ENCODE data around the gene ZSCAN20.

ZSCAN20 gene

DNA sequence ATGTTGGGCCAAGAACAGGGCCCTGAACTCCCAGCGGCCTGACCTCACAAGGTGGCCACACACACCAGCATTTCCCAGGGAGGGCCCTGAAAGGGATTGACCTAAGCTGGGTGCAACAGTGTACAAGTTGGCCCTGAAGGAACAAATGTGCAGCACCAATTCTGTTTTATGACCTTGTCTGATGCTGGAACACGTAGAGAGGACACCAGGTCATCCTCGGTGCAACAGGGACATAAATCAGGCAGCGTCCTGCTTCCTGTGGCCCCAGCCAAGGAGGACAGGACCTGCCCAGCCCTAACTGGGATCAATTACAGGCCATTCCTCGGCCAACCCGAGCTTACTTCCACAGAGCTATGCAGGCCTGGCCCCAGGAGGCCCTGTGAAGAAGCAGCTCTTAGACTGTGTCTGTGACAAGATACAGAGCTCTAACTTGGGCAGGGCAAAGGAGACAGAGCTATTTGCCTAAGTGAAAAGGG lies 28.7 kb upstream of the ZSCAN20 start:
- H3K36me3 ChIP-seq (ENCODE audit: control insufficient read depth, low read length): no peaks in the 10 kb centered on the region
- H4K20me1 ChIP-seq (ENCODE audit: control insufficient read depth, insufficient read depth, low read depth, low read length): no peaks in the 10 kb centered on the region
- no peak overlapping the region for H3K4me3 ChIP-seq (ENCODE audit: low read length)
- no peaks in the 10 kb centered on the region for H3K4me1 ChIP-seq (ENCODE audit: control insufficient read depth, low read length)
- H3K27me3 ChIP-seq (ENCODE audit: control insufficient read depth, low read length): peaks cover 25% of the 10 kb centered on the region
- H3K79me2 ChIP-seq (ENCODE audit: control insufficient read depth, low read length): no peaks in the 10 kb centered on the region
- no peak overlapping the region for H3K4me2 ChIP-seq (ENCODE audit: low read length)
- no peak for TF ChIP-seq EZH2phosphoT487 (IDR thresholded peaks at IDR 0.05; ENCODE audit: borderline replicate concordance, low read length)
- TF ChIP-seq, protein P1, sequence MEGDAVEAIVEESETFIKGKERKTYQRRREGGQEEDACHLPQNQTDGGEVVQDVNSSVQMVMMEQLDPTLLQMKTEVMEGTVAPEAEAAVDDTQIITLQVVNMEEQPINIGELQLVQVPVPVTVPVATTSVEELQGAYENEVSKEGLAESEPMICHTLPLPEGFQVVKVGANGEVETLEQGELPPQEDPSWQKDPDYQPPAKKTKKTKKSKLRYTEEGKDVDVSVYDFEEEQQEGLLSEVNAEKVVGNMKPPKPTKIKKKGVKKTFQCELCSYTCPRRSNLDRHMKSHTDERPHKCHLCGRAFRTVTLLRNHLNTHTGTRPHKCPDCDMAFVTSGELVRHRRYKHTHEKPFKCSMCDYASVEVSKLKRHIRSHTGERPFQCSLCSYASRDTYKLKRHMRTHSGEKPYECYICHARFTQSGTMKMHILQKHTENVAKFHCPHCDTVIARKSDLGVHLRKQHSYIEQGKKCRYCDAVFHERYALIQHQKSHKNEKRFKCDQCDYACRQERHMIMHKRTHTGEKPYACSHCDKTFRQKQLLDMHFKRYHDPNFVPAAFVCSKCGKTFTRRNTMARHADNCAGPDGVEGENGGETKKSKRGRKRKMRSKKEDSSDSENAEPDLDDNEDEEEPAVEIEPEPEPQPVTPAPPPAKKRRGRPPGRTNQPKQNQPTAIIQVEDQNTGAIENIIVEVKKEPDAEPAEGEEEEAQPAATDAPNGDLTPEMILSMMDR (IDR thresholded peaks at IDR 0.05; ENCODE audit: low read depth, low read length, poor library complexity, severe bottlenecking): no peak
- H3K9me3 ChIP-seq (ENCODE audit: control insufficient read depth, insufficient read depth, low read length): no peaks in the 10 kb centered on the region
- H3K27ac ChIP-seq (ENCODE audit: low read depth, low read length): no peak overlapping the region
- H3K9me2 ChIP-seq (replicated peaks; ENCODE audit: control insufficient read depth, low read length): no peaks in the 10 kb centered on the region
- H3F3A ChIP-seq (ENCODE audit: control insufficient read depth, insufficient read depth): no peaks in the 10 kb centered on the region

DNA sequence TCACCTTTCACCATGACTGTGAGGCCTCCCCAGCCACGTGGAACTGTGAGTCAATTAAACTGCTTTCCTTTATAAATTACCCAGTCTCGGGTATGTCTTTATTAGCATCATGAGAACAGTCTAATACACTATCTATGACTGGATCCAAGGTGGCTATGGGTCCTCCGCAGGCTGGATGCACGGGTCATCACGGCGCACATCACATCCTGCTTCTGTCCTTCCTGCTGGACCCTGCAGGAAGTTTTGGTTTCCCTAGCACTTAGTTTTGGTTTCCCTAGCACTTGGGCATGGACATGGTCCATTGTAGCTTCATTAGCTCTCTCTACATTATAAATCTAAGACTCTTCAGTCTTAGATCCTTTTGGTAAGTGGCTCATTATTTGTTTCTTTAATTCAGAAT lies 27.3 kb upstream of the ZSCAN20 start:
- TF ChIP-seq EZH2phosphoT487 (IDR thresholded peaks at IDR 0.05; ENCODE audit: borderline replicate concordance, low read length): no peak
- TF ChIP-seq, protein P1 (IDR thresholded peaks at IDR 0.05; ENCODE audit: low read depth, low read length, poor library complexity, severe bottlenecking): no peak

DNA sequence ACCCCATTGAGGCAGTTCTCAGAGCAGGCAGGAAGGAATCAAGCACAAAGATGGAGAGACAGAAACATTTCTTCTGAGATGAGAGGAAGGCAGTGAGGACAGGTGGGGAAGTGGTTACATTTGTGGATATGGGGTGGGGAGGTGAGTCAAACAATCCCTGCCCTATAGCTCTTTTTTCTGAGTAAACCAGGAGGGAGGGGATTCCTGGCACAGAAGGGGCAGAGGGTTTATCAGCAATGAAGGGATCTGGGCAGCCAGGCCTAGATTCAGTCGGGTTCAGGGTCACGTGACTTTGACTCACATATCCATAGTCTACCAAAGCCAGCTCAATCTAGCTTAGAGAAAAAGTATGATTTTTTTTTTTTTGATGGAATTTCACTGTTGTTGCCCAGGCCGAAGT lies 25.9 kb upstream of the ZSCAN20 start:
- no peak overlapping the region for H3K27ac ChIP-seq (ENCODE audit: low read depth, low read length)
- no peak for TF ChIP-seq EZH2phosphoT487 (IDR thresholded peaks at IDR 0.05; ENCODE audit: borderline replicate concordance, low read length)
- TF ChIP-seq, protein P1 (IDR thresholded peaks at IDR 0.05; ENCODE audit: low read depth, low read length, poor library complexity, severe bottlenecking): no peak
- H3K4me1 ChIP-seq (ENCODE audit: control insufficient read depth, low read length): no peaks in the 10 kb centered on the region
- H3K4me3 ChIP-seq (ENCODE audit: low read length): no peak overlapping the region
- no peaks in the 10 kb centered on the region for H4K20me1 ChIP-seq (ENCODE audit: control insufficient read depth, insufficient read depth, low read depth, low read length)
- H3K36me3 ChIP-seq (ENCODE audit: control insufficient read depth, low read length): no peaks in the 10 kb centered on the region
- H3F3A ChIP-seq (ENCODE audit: control insufficient read depth, insufficient read depth): no peaks in the 10 kb centered on the region
- H3K79me2 ChIP-seq (ENCODE audit: control insufficient read depth, low read length): no peaks in the 10 kb centered on the region
- no peak overlapping the region for H3K4me2 ChIP-seq (ENCODE audit: low read length)
- no peaks in the 10 kb centered on the region for H3K9me2 ChIP-seq (replicated peaks; ENCODE audit: control insufficient read depth, low read length)
- peaks cover 14% of the 10 kb centered on the region for H3K27me3 ChIP-seq (ENCODE audit: control insufficient read depth, low read length)
- H3K9me3 ChIP-seq (ENCODE audit: control insufficient read depth, insufficient read depth, low read length): no peaks in the 10 kb centered on the region

More for the DNA sequence above, 27.3 kb upstream of the ZSCAN20 start:
- no peaks in the 10 kb centered on the region for H3K79me2 ChIP-seq (ENCODE audit: control insufficient read depth, low read length)
- no peaks in the 10 kb centered on the region for H3K4me1 ChIP-seq (ENCODE audit: control insufficient read depth, low read length)
- H4K20me1 ChIP-seq (ENCODE audit: control insufficient read depth, insufficient read depth, low read depth, low read length): no peaks in the 10 kb centered on the region
- H3K36me3 ChIP-seq (ENCODE audit: control insufficient read depth, low read length): no peaks in the 10 kb centered on the region
- no peaks in the 10 kb centered on the region for H3K9me3 ChIP-seq (ENCODE audit: control insufficient read depth, insufficient read depth, low read length)
- H3K27me3 ChIP-seq (ENCODE audit: control insufficient read depth, low read length): peaks cover 16% of the 10 kb centered on the region
- H3K27ac ChIP-seq (ENCODE audit: low read depth, low read length): no peak overlapping the region
- H3K4me2 ChIP-seq (ENCODE audit: low read length): no peak overlapping the region
- no peak overlapping the region for H3K4me3 ChIP-seq (ENCODE audit: low read length)
- H3F3A ChIP-seq (ENCODE audit: control insufficient read depth, insufficient read depth): no peaks in the 10 kb centered on the region
- no peaks in the 10 kb centered on the region for H3K9me2 ChIP-seq (replicated peaks; ENCODE audit: control insufficient read depth, low read length)
